Esophagus muscularis mucosa (tissue), 4 donors: ENCODE measurements around the gene F3. TPM values are rescaled to one million over a fixed set of nuclear protein-coding genes. Genes with fewer than 3 reads are reported as not detected.

Experiments used
- DNase-seq: peaks from one replicate; pipeline ENCODE4 v3.0.0-alpha.2; 2017; ENCODE audit errors: extremely low spot score
- H3K27ac ChIP-seq, 4 donors: fragments of 200-600 bp; sonication (generic); replicated peaks in 1 of 4; 1 replicate in 3 of 4; 2 replicates in 1 of 4; pipeline ENCODE4 v1.5.1; 2016 to 2019; ENCODE audit warnings: mild to moderate bottlenecking in 1 of 4
- H3K27me3 ChIP-seq, 4 donors: fragments of 200-600 bp; sonication (generic); one replicate each; pipeline versions ENCODE4 v1.5.1 to v1.6.0; 2016 to 2019
- H3K36me3 ChIP-seq, 4 donors: fragments of 200-600 bp; sonication (generic); one replicate each; pipeline ENCODE4 v1.5.1; 2016 to 2019
- H3K4me1 ChIP-seq, 4 donors: fragments of 200-600 bp; sonication (generic); one replicate each; pipeline ENCODE4 v1.5.1; 2016 to 2019
- H3K4me3 ChIP-seq, 4 donors: fragments of 200-600 bp; sonication (generic); 1 replicate in 2 of 4; 2 replicates in 2 of 4; pipeline ENCODE4 v1.5.1; 2016 to 2019; ENCODE audit warnings: mild to moderate bottlenecking in 4 of 4, moderate library complexity in 1 of 4
- H3K9me3 ChIP-seq, 4 donors: fragments of 200-600 bp; sonication (generic); 1 replicate in 3 of 4; 2 replicates in 1 of 4; pipeline ENCODE4 v1.5.1; 2016 to 2019
- EP300 ChIP-seq: sonication (generic); formaldehyde crosslinking; IDR thresholded peaks from one replicate; pipeline ENCODE4 v1.6.1; 2017; ENCODE audit warnings: antibody characterized with exemption
- POLR2A ChIP-seq: fragments of 450-650 bp; IDR thresholded peaks from one replicate; pipeline ENCODE4 v1.6.1; 2017; ENCODE audit warnings: antibody characterized with exemption, moderate library complexity, mild to moderate bottlenecking, low read depth
- POLR2AphosphoS5 ChIP-seq, 2 donors: sonication (generic); formaldehyde crosslinking; IDR thresholded peaks; one replicate each; pipeline ENCODE4 v1.6.1; 2017; ENCODE audit warnings: antibody characterized with exemption in 2 of 2
- WGBS: methylation state at CpG from one replicate; pipeline ENCODE4 v1.1.5; 2018; 5-methylcytosine and 5-hydroxymethylcytosine counted together
- intact Hi-C: fragments of 100-400 bp; cut with DNase I; formaldehyde crosslinking; loops from one replicate; pipeline ENCODE4 v1.15.1; 2023
- total RNA-seq, 4 donors: library from RNA; depleted of rRNA; stranded (reverse); fragments of >200 nt; gene quantifications; one replicate each; pipeline versions ENCODE4 v1.1.0 to v1.2.1, GENCODE V29; 2016
- TF ChIP-seq, protein P1 (sequence below), 3 experiments: fragments of 200-600 bp in 2 of 3; fragments of 450-650 bp in 1 of 3; sonication (generic) in 2 of 3; IDR thresholded peaks; one replicate each; pipeline ENCODE4 v1.5.1; 2017 to 2019; ENCODE audit warnings: antibody characterized with exemption in 3 of 3, mild to moderate bottlenecking in 2 of 3, moderate library complexity in 1 of 3

The F3 gene
- total RNA-seq, result 10 to 100 TPM; 12.6 to 56.3 (median 17.5) TPM

- peaks cover 0 to 7% (median 0%) of the 10 kb centered on the region in 4 donors for H3K27me3 ChIP-seq
- peak within 1 kb of the TSS; percentile 63 to 88 (median 74) for H3K4me3 ChIP-seq
- H3K27ac ChIP-seq, result peak within 1 kb of the TSS; percentile 83 to 89 (median 88)
- no peaks in the 10 kb centered on the region for H3K9me3 ChIP-seq
- H3K4me1 ChIP-seq, result peaks cover 33 to 56% (median 45%) of the 10 kb centered on the region in 4 donors
- peak; percentile 94 for DNase-seq
- intact Hi-C loops, result no loop called here
- WGBS, result 1% methylated on average over 15 of the region's 94 CpGs
- no peaks in the 10 kb centered on the region for H3K36me3 ChIP-seq
- TF ChIP-seq POLR2A (peak; percentile 74), POLR2AphosphoS5 (IDR thresholded peaks at IDR 0.05) (peak; percentile 89 to 95), EP300 (no peak)
Measured at GRCh38 chr1:94541246-94542087, at the start of gene F3. F3 (minus strand) TSS chr1:94541759; CDS start chr1:94541636, 123 bp downstream.

- WGBS, result 73% methylated on average over 7 of the region's 7 CpGs
- Histone ChIP-seq H3K27me3 (no peaks in the 10 kb centered on the region), H3K9me3 (no peaks in the 10 kb centered on the region), H3K4me1 (peaks cover 0 to 17% (median 8%) of the 10 kb centered on the region in 4 donors), H3K4me3 (no peak overlapping the region), H3K36me3 (no peaks in the 10 kb centered on the region), H3K27ac (peak overlapping the region in 1 of 4 donors; percentile 34)
- intact Hi-C loops, result no loop called here
- TF ChIP-seq POLR2A, result no peak
- no peak for TF ChIP-seq EP300
- no peak for TF ChIP-seq POLR2AphosphoS5 (IDR thresholded peaks at IDR 0.05)
- TF ChIP-seq, protein P1, sequence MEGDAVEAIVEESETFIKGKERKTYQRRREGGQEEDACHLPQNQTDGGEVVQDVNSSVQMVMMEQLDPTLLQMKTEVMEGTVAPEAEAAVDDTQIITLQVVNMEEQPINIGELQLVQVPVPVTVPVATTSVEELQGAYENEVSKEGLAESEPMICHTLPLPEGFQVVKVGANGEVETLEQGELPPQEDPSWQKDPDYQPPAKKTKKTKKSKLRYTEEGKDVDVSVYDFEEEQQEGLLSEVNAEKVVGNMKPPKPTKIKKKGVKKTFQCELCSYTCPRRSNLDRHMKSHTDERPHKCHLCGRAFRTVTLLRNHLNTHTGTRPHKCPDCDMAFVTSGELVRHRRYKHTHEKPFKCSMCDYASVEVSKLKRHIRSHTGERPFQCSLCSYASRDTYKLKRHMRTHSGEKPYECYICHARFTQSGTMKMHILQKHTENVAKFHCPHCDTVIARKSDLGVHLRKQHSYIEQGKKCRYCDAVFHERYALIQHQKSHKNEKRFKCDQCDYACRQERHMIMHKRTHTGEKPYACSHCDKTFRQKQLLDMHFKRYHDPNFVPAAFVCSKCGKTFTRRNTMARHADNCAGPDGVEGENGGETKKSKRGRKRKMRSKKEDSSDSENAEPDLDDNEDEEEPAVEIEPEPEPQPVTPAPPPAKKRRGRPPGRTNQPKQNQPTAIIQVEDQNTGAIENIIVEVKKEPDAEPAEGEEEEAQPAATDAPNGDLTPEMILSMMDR (IDR thresholded peaks at IDR 0.05), result no peak
- no peak for DNase-seq
Measured at GRCh38 chr1:94590203-94591137, 48.9 kb upstream of the F3 start.

- DNase-seq, result no peak
- H3K27ac ChIP-seq, result no peak overlapping the region
- no peaks in the 10 kb centered on the region for H3K36me3 ChIP-seq
- peaks cover 0 to 17% (median 8%) of the 10 kb centered on the region in 4 donors for H3K4me1 ChIP-seq
- no peaks in the 10 kb centered on the region for H3K27me3 ChIP-seq
- no peaks in the 10 kb centered on the region for H3K9me3 ChIP-seq
- intact Hi-C loops, result no loop called here
- 97% methylated on average over 4 of the region's 4 CpGs for WGBS
- TF ChIP-seq, protein P1 (IDR thresholded peaks at IDR 0.05), result no peak
- TF ChIP-seq POLR2AphosphoS5 (IDR thresholded peaks at IDR 0.05) (no peak), POLR2A (no peak)
- no peak overlapping the region for H3K4me3 ChIP-seq
Measured at GRCh38 chr1:94589728-94590127, 48.2 kb upstream of the F3 start.

GRCh38 chr1:94582565-94582964, 41.0 kb upstream of the F3 start:
- H3K36me3 ChIP-seq, result no peaks in the 10 kb centered on the region
- no peaks in the 10 kb centered on the region for H3K27me3 ChIP-seq
- TF ChIP-seq EP300 (no peak), POLR2A (no peak), POLR2AphosphoS5 (IDR thresholded peaks at IDR 0.05) (no peak)
- TF ChIP-seq, protein P1 (IDR thresholded peaks at IDR 0.05), result no peak
- peaks cover 0 to 4% (median 0%) of the 10 kb centered on the region in 4 donors for H3K9me3 ChIP-seq
- 50% methylated on average over 2 of the region's 2 CpGs for WGBS
- peaks cover 0 to 11% (median 10%) of the 10 kb centered on the region in 4 donors for H3K4me1 ChIP-seq
- no peak for DNase-seq
- no peak overlapping the region for H3K27ac ChIP-seq
- intact Hi-C loops, result no loop called here
- H3K4me3 ChIP-seq, result no peak overlapping the region
